GM18907 (cell line): ENCODE measurements around the gene PLA2G4E.

Source experiments
- ATAC-seq: cut with Tn5 transposase; IDR thresholded peaks from one replicate; pipeline ENCODE4 v1.9.1; 2021; ENCODE audit warnings: mild to moderate bottlenecking, moderate library complexity; ENCODE audit not compliant: unreplicated experiment

Gene PLA2G4E

DNA sequence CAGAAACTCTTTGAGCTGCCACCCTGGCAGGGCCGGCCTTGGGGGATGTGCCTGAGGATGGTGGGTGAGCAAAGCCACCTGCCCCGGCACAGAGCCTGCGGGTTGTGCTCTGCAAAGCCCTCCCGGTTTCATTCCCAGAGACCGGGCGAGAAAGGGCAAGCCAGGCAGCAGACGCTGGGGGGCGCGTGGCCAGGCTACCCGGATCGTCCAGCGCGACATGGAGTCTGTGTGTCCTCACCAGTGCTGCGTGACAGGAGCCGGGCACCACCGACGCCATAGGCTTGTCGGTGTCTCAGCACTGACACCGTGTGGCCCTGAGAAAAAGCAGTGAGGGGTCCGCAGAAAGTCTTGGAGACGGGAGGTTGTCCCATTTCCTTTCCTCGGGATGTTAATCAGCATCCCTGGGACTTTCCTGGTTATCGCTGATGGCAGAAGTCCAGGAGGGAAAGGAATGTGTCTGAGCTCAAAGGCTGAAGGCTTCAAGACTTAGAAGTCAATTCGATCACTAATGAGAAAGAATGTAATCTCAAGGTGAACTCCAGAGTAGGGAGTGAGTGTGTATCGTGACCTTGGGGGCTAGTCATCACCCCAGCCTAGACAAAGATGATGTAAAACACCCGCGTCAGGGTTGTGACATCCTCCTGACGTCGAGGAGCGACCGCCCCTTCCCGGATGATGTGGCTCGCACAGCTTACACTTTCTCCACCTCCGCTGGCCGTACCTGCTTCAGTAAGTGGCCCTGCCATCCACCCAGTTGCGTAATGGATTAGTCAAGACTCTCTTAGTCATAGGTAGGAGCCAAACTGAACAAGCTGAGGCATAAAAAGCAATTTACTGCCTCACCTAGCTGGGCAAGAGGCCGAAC lies 36.3 kb upstream of the PLA2G4E start:
- ATAC-seq, result peak; percentile 49

GRCh38 chr15:42053914-42054313 lies 33.1 kb upstream of the PLA2G4E start:
- ATAC-seq, result no peak

- ATAC-seq, result no peak
Observed at GRCh38 chr15:42053010-42053409, 32.2 kb upstream of the PLA2G4E start.

DNA sequence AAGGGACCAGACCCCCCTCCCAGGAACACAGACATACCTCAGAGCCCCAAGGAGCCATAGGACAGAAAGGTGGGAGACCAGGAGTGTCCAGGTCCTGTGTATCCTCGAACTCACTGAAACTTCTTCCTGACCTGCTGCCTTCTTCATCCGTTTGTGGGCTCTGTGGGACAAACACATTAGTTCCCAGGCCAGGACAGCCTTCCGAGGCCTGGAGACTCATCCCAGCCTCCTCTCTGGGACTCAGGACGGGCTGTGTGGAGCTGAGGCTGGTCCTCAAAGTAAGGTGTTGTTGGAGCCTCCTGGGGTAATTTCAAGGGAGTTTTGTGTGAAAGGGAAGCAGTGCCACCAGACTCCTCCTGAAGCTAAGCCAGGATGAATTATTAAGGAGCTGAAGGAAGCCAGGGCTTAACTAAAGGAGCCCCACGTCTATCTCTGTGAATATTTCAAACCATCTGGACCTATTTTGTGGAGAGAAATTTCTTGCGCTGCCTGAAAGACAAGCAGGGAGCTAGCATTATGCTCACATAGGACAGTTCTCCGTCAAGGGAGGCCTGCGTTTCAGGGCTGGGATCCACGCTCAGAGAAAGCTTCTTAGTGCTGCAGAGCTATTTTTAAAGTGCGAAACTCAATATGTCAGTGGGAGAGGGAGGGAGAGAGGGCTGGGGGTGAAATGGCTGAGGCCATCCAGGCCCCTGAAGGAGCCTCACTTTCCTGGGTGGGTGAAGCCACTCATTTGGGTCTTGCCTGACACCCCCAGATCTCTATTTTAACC lies 29.8 kb upstream of the PLA2G4E start:
- ATAC-seq, result no peak

GRCh38 chr15:42048821-42049200 lies 28.0 kb upstream of the PLA2G4E start:
- ATAC-seq, result no peak

- no peak for ATAC-seq
Observed at GRCh38 chr15:42048080-42048820, 27.4 kb upstream of the PLA2G4E start.

DNA sequence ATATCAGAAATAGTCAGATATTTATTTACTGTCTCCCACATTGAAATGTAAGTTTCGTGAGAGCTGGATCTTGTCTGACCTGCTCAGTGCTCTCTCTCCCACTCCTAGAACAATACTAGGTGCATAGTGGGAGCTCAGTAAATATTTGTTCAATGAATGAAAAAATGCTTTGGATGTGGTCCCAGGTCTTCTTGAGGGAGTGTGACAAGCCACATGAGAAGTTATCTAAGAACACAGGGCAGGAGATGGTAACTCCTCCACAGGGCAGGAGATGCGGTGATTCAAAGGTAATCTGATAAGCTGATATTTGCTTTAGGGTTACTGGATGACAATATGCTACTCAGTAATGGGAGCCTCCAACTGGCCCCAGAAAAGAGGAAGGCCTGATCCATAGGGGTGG lies 25.8 kb upstream of the PLA2G4E start:
- no peak for ATAC-seq

- no peak for ATAC-seq
Observed at GRCh38 chr15:42045211-42045615, 24.4 kb upstream of the PLA2G4E start.

- ATAC-seq, result no peak
Observed at GRCh38 chr15:42042602-42043400, 22.0 kb upstream of the PLA2G4E start.

GRCh38 chr15:42038401-42038800 lies 17.6 kb upstream of the PLA2G4E start:
- no peak for ATAC-seq

DNA sequence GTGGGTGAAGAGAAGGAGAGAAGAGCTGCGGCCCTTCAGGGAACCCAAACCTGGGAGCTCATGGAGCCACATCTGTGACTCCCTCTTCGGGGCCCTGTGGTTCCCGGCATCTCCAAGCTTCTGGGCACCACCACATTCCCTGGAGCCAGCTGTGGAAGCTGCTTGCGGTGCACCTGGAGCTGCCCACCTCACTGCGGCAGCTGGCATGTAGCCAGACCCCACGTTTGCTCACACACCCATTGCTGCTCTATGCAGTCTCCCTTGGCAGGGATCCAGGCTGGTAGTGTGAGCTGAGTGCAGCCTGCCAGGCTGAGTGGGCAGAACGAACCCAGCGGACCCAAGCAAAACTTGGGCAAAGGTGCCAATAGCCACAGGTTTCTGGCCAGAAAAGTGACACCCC lies 16.8 kb upstream of the PLA2G4E start:
- ATAC-seq, result no peak

- no peak for ATAC-seq
Observed at GRCh38 chr15:42036966-42037365, 16.1 kb upstream of the PLA2G4E start.

- ATAC-seq, result no peak
Observed at GRCh38 chr15:42036112-42036905, 15.5 kb upstream of the PLA2G4E start.

GRCh38 chr15:42035435-42035761 lies 14.6 kb upstream of the PLA2G4E start:
- ATAC-seq, result peak; percentile 68

DNA sequence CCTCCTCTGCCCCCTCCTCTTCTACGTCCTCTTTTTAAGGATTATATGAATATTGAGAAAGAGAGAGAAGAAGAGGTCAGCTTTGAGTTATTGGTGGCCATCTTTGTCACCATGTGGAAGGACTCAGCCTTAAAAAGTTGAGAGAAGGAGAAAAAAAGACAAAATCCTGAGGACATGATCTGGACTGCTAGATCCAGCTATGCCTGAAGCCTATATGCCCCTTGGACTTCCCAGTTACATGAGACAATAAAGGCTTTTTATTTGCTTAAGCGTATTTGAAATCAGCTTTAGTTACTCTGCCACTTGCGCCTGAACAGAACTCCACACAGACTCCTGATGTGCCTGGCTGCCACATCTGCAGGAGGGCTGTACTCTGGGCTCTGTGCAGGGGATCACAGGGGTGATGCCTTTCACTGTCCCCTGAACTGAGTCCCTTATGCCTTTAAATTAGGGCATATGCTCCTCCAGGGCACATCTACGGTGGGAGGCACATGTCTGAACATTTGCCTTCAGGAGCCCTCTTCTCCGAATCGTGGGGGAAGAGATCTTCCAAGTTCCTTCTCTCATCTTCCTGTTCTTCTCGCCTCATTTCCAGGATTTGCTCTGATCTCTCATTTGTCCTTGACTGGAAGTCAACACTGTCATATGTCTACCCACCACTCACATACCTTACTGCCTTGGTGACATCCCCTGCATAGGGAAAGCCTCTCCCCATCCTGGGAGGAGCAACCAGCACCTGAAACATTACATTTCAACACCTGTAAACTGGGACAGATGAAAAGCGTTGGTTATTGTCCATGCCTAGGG lies 14.0 kb upstream of the PLA2G4E start:
- ATAC-seq, result peak; percentile 25

- peak; percentile 39 for ATAC-seq
Observed at GRCh38 chr15:42033214-42033873, 12.5 kb upstream of the PLA2G4E start.

- peak; percentile 12 for ATAC-seq
Observed at GRCh38 chr15:42032376-42033213, 11.8 kb upstream of the PLA2G4E start.
